Measurements from ENCODE around the gene NWD2. TPM values are rescaled to one million over a fixed set of nuclear protein-coding genes. Genes with fewer than 3 reads are reported as not detected.

NWD2 gene
- total RNA-seq, 1 experiment from 2014 or later, result not detected

DNA sequence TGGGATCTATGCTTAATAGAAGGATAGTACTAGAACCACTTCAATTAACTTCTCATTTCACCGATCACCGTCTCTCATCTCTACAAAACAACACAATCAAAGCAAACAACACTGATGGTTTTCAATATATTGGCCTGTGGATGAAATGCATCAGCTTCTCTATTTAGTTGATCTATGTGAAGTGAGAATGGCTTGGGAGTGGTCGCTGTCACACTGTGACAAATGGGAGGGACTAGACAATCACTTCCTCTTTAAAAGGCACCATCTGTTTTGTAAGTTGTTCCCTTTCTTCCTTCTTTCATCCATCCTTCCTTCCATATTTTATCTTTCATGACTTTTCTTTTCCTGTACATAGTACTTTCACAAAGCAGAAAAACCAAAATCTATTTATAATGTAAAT lies 23.9 kb upstream of the NWD2 start:
- H3K9me3 ChIP-seq (ENCODE audit: insufficient read depth, low read depth), result no peaks in the 10 kb centered on the region
- no peak overlapping the region for H2AFZ ChIP-seq
- H3K4me2 ChIP-seq, result no peak overlapping the region
- no peaks in the 10 kb centered on the region for H4K20me1 ChIP-seq (ENCODE audit: insufficient read depth)
- no peaks in the 10 kb centered on the region for H3K4me1 ChIP-seq (replicated peaks; ENCODE audit: insufficient read depth)
- intact Hi-C loops (cut with micrococcal nuclease; ENCODE audit: unreplicated experiment), result no loop called here
- H3K27me3 ChIP-seq (ENCODE audit: insufficient read depth, low read depth), result no peaks in the 10 kb centered on the region
- no peaks in the 10 kb centered on the region for H3K9me2 ChIP-seq (ENCODE audit: insufficient read depth)
- no peaks in the 10 kb centered on the region for H3K79me2 ChIP-seq (ENCODE audit: low read depth)
- H3K36me3 ChIP-seq (ENCODE audit: low read depth), result no peaks in the 10 kb centered on the region
- H3K27ac ChIP-seq, result no peak overlapping the region
- DNase-seq, result no peak
- ChIA-PET CTCF (no interaction called here), POLR2A (ENCODE audit: unreplicated experiment) (no interaction called here)
- TF ChIP-seq EZH2 (IDR thresholded peaks at IDR 0.05; ENCODE audit: low read depth), result no peak
- TF ChIP-seq, protein P1, sequence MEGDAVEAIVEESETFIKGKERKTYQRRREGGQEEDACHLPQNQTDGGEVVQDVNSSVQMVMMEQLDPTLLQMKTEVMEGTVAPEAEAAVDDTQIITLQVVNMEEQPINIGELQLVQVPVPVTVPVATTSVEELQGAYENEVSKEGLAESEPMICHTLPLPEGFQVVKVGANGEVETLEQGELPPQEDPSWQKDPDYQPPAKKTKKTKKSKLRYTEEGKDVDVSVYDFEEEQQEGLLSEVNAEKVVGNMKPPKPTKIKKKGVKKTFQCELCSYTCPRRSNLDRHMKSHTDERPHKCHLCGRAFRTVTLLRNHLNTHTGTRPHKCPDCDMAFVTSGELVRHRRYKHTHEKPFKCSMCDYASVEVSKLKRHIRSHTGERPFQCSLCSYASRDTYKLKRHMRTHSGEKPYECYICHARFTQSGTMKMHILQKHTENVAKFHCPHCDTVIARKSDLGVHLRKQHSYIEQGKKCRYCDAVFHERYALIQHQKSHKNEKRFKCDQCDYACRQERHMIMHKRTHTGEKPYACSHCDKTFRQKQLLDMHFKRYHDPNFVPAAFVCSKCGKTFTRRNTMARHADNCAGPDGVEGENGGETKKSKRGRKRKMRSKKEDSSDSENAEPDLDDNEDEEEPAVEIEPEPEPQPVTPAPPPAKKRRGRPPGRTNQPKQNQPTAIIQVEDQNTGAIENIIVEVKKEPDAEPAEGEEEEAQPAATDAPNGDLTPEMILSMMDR (conservative IDR thresholded peaks at IDR 0.05), result no peak
- H3K4me3 ChIP-seq, result no peak overlapping the region
- no TSS peak for BruUV-seq (replicated peaks)
- no peaks in the 10 kb centered on the region for H3F3A ChIP-seq (ENCODE audit: insufficient read depth, low read depth)

DNA sequence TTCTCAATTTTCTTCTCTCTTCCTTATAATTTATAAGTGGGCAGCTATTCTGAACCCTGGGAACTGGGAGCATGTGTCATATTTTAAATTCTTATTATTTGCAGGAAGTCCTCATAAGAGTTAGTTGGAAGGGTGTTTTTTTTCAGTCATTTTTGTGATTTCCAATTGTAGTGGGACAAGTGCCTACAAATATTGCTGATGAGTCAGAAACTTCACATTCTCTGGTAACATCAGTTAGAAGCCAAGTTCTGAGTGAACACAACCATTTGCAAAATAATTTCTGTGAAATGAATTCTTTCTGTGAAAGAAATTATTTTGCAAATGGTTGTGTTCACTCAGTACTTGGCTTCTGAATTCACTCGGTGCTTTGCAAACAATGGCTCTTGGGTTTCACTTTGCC lies 20.8 kb upstream of the NWD2 start:
- H3K79me2 ChIP-seq (ENCODE audit: low read depth), result no peaks in the 10 kb centered on the region
- no peaks in the 10 kb centered on the region for H3K27me3 ChIP-seq (ENCODE audit: insufficient read depth, low read depth)
- H2AFZ ChIP-seq, result no peak overlapping the region
- no peaks in the 10 kb centered on the region for H3K4me1 ChIP-seq (replicated peaks; ENCODE audit: insufficient read depth)
- H3F3A ChIP-seq (ENCODE audit: insufficient read depth, low read depth), result no peaks in the 10 kb centered on the region
- H3K9me3 ChIP-seq (ENCODE audit: insufficient read depth, low read depth), result no peaks in the 10 kb centered on the region
- BruUV-seq (replicated peaks), result no TSS peak
- no peaks in the 10 kb centered on the region for H3K9me2 ChIP-seq (ENCODE audit: insufficient read depth)
- CTCF ChIA-PET, result no interaction called here
- no peak overlapping the region for H3K4me2 ChIP-seq
- intact Hi-C loops (cut with micrococcal nuclease; ENCODE audit: unreplicated experiment), result no loop called here
- H3K36me3 ChIP-seq (ENCODE audit: low read depth), result no peaks in the 10 kb centered on the region
- no peaks in the 10 kb centered on the region for H4K20me1 ChIP-seq (ENCODE audit: insufficient read depth)
- DNase-seq, result no peak
- no peak overlapping the region for H3K4me3 ChIP-seq
- no peak overlapping the region for H3K27ac ChIP-seq
- POLR2A ChIA-PET (ENCODE audit: unreplicated experiment), result no interaction called here
- no peak for TF ChIP-seq EZH2 (IDR thresholded peaks at IDR 0.05; ENCODE audit: low read depth)
- TF ChIP-seq, protein P1 (conservative IDR thresholded peaks at IDR 0.05), result no peak

DNA sequence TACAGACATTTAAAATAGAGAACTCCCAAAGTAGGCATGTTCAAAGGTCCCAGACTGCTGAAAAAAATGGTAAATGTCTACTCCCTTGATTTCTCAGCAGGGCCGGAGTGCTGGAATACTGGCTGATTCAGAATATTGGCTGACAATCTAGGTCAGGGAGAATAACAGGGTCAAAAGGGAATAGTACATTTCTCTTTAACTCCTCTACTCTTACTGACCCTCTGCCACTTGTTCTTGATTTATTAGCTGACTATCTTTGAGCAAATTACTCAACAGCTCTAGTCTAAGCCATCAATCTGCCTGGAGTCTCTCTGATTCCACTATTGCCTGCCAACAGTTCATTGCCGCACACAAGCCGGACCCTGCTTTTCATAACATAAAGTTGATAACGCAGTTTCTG lies 19.7 kb upstream of the NWD2 start:
- no peaks in the 10 kb centered on the region for H3K9me3 ChIP-seq (ENCODE audit: insufficient read depth, low read depth)
- DNase-seq, result no peak
- no peaks in the 10 kb centered on the region for H3K36me3 ChIP-seq (ENCODE audit: low read depth)
- H3K4me2 ChIP-seq, result no peak overlapping the region
- H3K27ac ChIP-seq, result no peak overlapping the region
- no peaks in the 10 kb centered on the region for H3K27me3 ChIP-seq (ENCODE audit: insufficient read depth, low read depth)
- H3F3A ChIP-seq (ENCODE audit: insufficient read depth, low read depth), result no peaks in the 10 kb centered on the region
- BruUV-seq (replicated peaks), result no TSS peak
- no peak overlapping the region for H2AFZ ChIP-seq
- H3K9me2 ChIP-seq (ENCODE audit: insufficient read depth), result no peaks in the 10 kb centered on the region
- ChIA-PET POLR2A (ENCODE audit: unreplicated experiment) (no interaction called here), CTCF (no interaction called here)
- H3K79me2 ChIP-seq (ENCODE audit: low read depth), result no peaks in the 10 kb centered on the region
- H3K4me1 ChIP-seq (replicated peaks; ENCODE audit: insufficient read depth), result no peaks in the 10 kb centered on the region
- TF ChIP-seq, protein P1 (conservative IDR thresholded peaks at IDR 0.05), result no peak
- no peak for TF ChIP-seq EZH2 (IDR thresholded peaks at IDR 0.05; ENCODE audit: low read depth)
- no peaks in the 10 kb centered on the region for H4K20me1 ChIP-seq (ENCODE audit: insufficient read depth)
- intact Hi-C loops (cut with micrococcal nuclease; ENCODE audit: unreplicated experiment), result no loop called here
- no peak overlapping the region for H3K4me3 ChIP-seq
